ENCODE data around the gene SPCS1.
"Not testable (repeated sequence)": the region's sequence is repeated elsewhere in the genome, so short reads cannot be mapped to it uniquely, and the experiment has no call there.

SPCS1 gene

GRCh38 chr3:52705688-52706686 is at the start of gene SPCS1, which contains the start of gene GLT8D1:
Gene SPCS1, plus strand, starts transcription at chr3:52706106. Its CDS starts 141 bp downstream, at chr3:52706247.
Gene GLT8D1, minus strand, starts transcription at chr3:52705791. Its CDS starts 5,331 bp downstream, at chr3:52700460.
- DNase-seq: peak; percentile 13

DNA sequence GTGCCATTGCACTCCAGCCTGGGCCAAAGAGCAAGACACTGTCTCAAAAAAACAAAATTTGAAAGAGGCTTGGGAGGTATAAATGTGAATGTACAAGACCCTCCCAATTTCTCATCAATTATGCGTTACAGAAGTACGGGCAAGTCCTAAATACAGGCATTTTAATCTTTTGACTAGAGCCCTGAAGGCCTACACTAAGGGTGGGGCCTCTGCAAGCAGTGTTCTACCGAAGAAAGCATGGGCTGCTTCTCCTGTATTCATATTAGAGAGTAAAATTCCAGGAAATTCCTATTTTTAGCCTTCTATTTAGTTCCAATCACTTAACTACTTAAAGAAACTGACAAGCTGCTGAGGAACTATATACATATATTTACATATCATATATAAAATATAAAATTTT is 45.9 kb upstream of the SPCS1 start:
- DNase-seq: no peak

DNA sequence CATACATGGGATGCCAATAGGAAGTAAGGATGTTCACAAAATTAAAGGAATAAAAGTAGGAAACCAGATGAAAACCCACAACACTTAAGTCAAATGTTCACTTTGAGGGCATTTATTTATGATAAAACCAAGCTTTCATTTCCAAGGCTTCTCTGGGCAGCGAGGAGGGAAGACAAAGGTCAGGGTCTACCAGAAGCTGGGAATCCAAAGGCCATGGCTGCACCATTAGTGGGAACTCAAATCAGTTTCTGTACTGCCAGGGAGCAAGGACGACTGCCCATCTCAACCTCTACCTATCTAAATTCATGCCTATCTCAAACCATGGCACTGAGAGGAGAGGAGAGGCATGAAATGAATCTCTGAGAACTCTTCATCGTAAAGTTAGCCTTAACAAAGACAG is 42.8 kb upstream of the SPCS1 start:
- DNase-seq: no peak

DNA sequence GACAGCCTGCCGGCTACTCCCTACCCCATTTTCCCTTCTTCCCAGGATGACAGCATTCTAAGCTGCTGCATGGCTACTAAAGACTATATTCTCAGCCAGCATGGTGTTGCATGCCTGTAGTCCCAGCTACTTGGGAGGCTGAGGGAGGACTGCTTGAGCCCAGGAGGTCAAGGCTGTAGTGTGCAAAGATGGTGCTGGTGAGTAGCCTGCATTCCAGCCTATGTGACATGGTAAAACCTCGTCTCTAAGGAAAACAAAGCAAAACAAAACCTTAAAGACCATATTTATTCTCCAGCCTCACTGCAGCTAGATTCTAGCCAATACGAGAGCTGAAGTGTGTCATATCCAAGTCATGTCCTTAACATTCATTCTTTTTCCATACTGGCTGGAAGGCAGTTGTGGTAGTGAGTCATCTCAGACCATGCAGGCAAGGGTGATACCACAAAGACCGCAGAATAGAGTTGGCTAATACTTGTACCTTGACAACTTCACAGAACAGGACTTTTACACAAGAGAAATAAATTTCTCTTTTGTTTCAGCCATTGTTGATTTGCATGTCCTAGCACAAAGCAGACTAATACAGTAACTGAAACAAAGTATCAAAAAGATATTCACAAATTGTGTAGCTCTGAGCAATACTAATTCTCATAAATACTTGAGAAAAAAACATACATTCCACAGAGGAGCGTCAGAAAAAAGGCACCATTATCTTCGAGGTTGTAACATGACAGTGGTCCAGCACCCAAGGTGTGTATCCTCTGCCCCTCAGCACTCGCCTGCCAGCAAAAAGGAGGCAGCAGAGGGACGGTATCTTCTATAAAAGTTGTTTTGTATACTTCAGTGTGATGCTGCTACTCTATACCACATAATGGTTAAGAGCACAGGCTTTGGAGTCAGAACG is 35.0 kb upstream of the SPCS1 start:
- no peak for DNase-seq

GRCh38 chr3:52671676-52672075 is 34.2 kb upstream of the SPCS1 start:
- DNase-seq: no peak

DNA sequence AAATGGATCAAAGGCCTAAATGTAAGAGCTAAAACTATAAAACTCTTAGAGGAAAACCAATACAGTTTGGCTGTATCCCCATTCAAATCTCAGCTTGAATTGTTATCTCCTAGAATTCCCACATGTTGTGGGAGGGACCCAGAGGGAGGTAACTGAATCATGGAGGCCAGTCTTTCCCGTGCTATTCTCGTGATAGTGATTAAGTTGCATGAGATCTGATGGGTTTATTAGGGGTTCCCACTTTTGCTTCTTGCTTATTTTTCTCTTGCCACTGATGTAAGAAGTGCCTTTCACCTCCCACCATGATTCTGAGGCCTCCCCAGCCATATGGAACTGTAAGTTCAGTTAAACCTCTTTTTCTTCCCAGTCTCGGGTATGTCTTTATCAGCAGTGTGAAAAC is 29.7 kb upstream of the SPCS1 start:
- DNase-seq: not testable (repeated sequence)

- DNase-seq: no peak
Observed at GRCh38 chr3:52678265-52679198, 27.4 kb upstream of the SPCS1 start.

GRCh38 chr3:52679199-52679538 is 26.7 kb upstream of the SPCS1 start:
- no peak for DNase-seq

DNA sequence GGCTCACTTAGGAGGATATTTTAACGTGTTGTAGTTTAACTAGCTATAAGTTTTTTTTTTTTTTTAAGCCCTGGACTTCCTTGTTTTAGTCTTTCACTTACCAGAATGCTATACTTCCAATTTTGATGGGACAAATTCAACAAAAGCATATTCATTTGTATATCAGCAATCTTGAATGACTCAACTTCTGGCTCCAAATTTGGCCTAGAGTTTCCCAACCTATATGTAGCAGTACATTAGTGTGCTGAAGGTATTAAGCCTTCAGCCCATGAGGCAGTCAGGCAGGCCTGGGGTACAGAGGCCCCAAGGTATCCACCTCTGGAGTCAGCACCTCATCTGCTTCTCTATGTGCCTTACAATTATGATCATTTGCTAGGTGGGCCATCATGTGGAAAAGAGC is 26.1 kb upstream of the SPCS1 start:
- no peak for DNase-seq

GRCh38 chr3:52681596-52681995 is 24.3 kb upstream of the SPCS1 start:
- DNase-seq: no peak

- no peak for DNase-seq
Observed at GRCh38 chr3:52682016-52682415, 23.9 kb upstream of the SPCS1 start.

GRCh38 chr3:52683611-52684010 is 22.3 kb upstream of the SPCS1 start:
- no peak for DNase-seq

DNA sequence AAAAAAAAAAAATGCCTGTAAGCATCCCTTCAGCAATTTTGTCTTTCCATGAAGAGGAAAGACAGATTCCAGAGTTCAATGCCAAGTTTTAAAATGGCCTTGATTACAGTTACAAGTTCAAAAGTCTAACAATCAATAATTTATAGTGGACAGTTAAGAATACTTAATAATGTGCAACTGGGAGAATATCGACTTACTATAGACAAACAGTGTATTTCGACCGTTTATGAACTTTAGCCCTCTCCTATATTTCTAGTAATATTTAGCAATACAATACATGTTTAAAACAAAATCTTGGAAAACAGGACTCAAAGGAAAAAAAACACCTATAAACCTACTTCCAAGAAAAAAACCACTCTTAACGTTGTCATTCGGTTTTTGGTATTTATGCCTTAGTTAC is 21.7 kb upstream of the SPCS1 start:
- no peak for DNase-seq

DNA sequence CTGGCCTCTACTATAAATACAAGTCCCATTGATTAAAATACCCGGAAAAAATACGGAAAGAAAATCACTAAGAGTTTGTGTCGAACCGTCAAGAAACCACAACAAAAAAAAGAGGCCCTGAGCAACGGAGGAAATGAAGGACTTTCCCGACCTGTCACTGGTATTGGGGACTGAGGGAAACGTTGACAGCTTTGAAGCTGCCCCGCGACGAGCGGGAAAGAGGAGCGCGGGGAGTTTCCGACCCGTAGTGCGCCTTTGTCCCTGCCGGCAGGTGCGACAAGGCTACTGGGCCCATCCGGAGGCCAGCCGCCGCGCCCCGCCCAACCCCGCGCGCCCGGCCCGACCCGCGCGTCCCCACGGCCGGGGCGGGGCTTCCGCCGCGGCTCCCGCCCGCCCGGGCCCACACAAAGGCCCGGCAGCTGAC is 20.6 kb upstream of the SPCS1 start:
- peak; percentile 27 for DNase-seq

GRCh38 chr3:52685709-52686691 is 19.9 kb upstream of the SPCS1 start, which contains the start of the genes GNL3 and PBRM1:
Gene GNL3, plus strand, starts transcription at chr3:52686032. Its CDS starts 61 bp downstream, at chr3:52686093.
Gene PBRM1, minus strand, starts transcription at chr3:52685913.
- peak; percentile 75 for DNase-seq

- no peak for DNase-seq
Observed at GRCh38 chr3:52688266-52688665, 17.6 kb upstream of the SPCS1 start.

GRCh38 chr3:52689151-52689550 is 16.8 kb upstream of the SPCS1 start:
- DNase-seq: no peak

DNA sequence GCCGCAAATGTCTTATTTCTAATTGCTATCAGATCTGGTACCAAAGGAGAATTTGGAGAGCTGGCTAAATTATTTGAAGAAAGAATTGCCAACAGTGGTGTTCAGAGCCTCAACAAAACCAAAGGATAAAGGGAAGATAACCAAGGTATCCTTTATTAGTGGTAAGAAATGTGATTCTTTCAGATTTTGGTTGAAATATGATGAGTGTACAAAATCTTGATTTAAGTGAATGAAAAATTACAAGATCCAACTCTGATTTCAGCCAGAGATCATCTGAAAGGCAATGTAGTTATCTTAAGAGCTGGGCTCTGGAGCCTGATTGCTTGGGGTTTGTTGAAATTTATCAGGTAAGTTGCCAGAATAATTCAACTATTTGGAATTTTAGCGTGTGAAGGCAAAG is 15.3 kb upstream of the SPCS1 start:
- no peak for DNase-seq

DNA sequence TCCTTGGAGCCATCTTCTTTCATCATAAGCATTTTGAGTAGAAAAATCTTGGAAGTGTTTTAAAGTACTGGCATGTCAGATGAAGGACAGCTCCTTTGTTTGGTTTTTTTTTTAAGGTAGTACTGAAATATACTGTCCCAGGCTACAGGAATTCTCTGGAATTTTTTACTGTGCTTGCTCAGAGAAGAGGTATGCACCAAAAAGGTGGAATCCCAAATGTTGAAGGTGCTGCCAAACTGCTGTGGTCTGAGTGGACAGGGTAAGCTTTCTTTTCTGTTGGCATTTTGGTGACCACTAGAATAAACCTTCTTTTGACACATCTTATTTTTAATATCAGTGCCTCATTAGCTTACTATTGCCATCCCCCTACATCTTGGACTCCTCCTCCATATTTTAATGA is 12.8 kb upstream of the SPCS1 start:
- no peak for DNase-seq

GRCh38 chr3:52694528-52695189 is 11.2 kb upstream of the SPCS1 start:
- no peak for DNase-seq
